Right renal cortex interstitium (tissue), 3 donors: ENCODE data around the gene FRMPD1. TPM values are rescaled to one million over a fixed set of nuclear protein-coding genes. Genes with fewer than 3 reads are reported as not detected.

ENCODE experiments used
- DNase-seq, 3 donors: peaks; one replicate each; pipeline ENCODE4 v3.0.0-alpha.2; 2013; ENCODE audit warnings: low read depth in 3 of 3, low spot score in 2 of 3
- polyA plus RNA-seq, 3 donors: library from polyadenylated mRNA; unstranded; fragments of 120-200 nt; gene quantifications; one replicate each; pipeline ENCODE4 v1.2.1, GENCODE V29; 2013; ENCODE audit not compliant: insufficient read length in 3 of 3

Gene FRMPD1
- polyA plus RNA-seq, 3 donors: 0.68 to 0.89 (median 0.81) TPM

DNA sequence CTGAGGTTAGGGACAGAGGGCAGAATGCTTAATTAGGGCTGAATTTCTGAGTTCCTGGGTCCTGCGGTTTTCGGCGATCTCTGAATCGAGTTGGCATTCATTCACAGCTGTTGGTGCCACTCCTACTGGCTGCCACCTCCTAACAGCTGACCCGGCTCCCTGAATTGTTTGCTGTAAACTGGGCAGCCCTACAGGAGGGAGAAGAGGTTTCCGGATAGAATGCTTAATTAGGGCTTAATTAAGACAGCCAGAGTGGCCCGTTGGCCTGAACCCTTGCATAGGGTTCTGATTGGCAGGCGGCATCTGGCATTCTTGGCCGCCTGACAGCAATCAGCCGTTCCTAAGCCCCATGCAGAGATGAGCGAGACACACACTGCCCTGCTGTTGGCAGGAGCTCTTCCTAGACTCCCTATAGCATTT, 25.7 kb downstream of the FRMPD1 start:
- no peak for DNase-seq

DNA sequence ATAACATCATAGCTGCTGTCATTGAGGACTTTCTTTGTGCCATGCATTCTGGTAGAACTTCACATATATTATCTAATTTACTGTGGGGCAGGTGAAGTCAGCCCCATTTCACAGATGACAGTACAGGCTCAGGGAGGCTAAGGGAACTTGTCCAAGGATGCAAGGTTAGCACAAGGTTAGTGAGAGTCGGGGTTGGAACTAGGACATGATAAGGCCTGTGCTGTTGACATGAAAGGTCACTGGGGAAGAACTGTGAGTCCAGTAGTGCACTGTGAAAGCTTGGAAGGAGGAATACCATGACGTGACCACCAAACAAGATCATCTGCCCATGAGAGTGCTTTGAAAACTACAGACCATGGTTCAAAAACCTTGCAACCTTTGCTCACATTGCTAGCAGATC, 26.7 kb downstream of the FRMPD1 start:
- no peak for DNase-seq

DNA sequence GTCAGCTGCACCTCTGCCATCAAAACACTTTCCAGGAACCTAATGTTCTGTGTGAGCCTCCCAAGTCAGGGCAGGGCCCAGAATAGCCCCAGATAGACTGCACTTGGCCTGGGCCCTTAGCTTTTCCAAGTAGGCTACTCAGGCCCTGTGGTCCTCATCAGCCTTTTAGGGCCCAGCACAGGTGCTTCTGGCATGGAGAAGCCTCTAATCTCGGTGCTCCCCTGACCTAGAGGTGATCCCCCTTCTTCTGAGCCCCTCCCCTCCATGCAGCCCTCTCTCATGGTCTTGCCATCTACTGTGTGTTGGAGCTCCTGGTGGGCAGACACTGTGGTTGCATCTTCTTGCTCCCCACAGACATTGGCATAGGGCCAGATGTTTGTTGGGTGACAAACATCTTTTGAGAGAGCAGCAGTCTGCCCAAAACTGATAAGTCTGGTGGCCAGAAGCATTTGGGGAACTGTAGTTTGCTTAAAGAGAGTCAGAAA, 28.1 kb downstream of the FRMPD1 start:
- DNase-seq: no peak

DNA sequence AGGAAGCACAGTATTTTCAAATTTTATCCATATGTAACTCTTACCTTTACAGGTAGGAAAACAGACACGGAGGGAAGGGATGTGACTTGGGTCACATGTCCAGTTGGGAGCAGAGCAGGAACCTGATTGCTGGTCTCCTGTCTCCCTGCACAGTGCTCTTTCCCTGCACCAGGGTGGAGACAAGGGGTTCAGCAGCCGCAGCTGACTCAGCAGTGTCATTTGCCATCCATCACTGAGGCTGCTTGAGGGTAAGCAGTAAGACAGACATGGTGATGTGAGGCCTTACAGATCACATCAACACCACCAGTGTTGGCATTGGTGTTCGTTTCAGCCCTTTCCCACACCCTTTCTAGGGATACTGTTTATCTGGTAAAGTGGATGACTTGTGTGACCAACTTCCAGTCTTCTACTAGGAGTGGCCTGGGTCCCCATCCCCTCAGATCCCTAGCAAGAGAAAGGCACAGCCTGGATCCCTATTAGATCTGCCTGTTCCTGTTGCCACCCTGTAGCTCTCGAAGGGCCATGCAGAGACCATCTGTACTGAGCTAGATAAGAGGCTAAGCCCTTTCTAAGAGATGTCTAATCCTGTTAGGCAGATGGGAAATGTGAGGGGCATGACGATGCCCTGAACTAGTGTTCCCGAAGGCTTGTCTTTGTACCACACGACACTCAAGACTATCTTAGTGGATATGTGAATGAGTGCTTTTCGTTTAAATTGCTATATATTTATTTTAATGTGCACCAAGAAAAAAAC, 29.1 kb downstream of the FRMPD1 start:
- no peak for DNase-seq

DNA sequence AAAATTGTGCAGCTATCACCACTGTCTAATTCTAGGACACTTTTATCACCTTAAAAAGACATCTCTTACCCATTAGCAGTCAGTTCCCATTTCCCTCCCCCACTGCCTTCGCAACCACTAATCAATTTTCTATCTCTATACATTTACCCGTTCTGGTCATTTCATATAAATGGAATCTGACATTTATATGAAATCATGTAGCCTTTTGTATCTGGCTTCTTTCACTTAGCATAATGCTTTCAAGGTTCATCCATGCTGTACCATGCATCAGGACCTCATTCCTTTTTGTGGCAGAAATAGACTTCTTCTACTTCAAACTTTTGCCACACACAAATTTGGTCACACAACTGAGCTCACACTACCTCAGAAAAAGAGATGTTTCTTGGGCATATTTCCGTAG, 32.2 kb downstream of the FRMPD1 start:
- no peak for DNase-seq

DNA sequence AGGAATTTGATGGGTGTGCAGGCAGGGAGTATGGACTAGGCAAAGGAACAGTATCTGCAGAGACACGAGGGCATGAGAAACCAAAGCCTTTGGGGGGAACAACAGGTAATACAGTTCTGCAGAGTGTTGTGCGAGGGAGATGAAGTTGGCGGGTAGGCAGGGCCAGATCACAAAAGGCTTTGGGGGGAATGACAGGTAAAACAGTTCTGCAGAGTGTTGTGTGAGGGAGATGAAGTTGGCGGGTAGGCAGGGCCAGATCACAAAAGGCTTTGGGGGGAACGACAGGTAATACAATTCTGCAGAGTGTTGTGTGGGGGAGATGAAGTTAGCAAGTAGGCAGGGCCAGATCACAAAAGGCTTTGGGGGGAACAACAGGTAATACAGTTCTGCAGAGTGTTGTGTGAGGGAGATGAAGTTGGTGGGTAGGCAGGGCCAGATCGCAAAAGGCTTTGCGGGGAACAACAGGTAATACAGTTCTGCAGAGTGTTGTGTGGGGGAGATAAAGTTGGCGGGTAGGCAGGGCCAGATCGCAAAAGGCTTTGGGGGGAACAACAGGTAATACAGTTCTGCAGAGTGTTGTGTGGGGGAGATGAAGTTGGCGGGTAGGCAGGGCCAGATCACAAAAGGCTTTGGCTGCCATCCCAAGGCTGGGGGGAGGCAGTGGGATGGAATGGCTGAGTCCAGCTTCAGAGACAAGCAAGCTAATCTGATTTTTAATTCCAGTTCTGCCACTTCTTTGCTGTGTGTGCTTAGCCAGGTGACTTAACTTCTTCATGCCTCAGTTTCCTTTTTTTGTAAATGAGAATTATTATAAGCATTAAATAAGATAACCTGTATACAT, 33.0 kb downstream of the FRMPD1 start:
- DNase-seq: no peak

DNA sequence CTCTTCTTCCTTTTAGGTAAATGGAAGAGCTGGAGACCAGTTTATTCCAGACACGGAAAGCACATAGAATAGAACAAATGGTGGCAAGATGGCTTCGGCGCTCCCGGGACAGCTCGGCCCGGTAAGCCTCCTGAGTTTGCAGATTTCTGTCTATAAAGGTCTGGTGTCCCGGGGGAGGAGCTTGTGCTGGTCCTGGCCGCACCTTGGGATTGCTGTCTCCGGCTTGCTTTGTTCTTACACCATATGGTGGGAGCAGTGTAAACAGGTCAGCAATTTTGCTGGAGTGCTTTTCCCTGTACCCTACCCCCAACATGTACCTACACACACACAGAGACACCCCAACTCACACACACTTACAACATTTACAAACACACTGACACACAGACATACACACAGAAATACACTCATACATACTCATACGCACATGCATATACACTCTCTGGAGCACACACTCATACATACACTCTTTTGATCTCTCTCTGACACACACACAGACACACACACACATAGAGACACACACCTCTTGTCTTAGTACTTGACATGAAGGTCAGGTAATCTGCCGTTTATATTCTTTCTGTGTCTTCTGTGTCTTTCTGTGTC, 42.0 kb downstream of the FRMPD1 start:
- no peak for DNase-seq

DNA sequence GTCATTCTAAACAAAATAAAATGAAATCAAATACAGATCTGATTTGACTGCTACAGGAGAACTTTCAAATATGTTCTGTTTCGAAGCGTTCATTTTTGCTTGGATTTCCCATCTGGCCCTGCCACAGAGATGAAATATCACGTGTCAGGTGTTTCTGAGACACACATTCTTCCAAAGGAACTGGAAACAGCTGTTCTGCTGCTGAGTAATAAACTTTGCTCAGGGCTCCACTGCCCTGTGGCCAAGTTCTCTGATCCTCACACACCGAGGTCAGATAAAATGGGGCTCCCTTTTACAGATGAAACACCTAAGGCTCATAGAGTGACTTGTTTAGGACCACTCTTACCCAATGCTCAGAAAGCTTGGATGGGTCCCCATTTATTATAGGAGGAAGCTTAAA, 42.5 kb downstream of the FRMPD1 start:
- DNase-seq: no peak

DNA sequence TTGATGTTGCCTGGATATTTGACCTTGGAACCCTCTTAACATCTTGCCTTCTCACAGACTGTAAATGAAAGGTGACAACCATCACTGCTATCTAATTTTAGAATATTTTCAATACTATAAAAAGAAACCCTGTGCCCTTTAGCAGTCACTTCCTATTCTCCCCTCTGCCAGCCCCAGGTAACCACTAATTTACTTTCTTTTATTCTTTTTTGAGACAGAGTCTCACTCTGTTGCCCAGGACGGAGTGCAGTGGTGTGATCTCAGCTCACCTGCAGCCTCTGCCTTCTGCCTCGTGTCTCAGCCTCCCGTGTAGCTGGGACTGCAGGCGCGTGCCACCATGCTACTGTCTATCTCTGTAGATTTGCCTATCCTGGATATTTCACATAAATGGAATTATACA, 43.6 kb downstream of the FRMPD1 start:
- DNase-seq: no peak

DNA sequence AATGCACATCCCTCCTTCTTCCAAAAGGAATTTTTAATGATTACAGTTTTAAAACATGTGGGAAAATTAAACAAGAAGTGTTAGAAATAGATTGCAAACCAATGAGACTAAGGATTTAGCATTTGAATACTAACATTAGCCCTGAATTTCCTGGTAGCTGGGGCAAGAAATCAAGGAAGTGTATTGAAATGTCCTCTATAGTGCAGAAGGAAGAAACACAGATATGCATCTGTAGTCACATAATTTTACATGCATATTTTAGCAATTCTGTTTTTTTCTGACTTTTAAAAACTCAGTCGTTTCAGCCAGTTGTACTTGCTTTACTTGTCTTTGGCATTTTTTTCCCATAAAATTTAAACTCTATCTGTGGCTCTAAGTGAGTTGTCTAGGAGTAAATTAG, 45.8 kb downstream of the FRMPD1 start:
- DNase-seq: no peak

DNA sequence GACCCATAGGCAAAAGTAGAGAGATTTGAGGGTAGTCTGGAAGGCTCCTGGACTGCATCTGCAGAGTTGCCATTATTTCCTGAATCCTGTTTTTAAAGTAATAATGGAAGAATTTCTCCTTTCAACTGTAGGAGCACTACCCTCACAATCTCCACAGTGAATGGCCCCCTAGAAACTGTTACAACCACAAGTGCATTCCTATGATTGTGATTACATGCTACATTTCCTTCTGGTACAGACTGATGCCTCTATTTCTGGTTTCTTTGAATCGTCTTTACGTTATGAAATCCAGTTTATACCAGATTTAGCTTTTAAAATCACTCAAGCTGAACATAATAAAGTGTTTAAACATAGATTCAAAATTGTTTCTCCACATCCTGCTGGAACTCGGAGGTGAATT, 49.4 kb downstream of the FRMPD1 start:
- DNase-seq: no peak

DNA sequence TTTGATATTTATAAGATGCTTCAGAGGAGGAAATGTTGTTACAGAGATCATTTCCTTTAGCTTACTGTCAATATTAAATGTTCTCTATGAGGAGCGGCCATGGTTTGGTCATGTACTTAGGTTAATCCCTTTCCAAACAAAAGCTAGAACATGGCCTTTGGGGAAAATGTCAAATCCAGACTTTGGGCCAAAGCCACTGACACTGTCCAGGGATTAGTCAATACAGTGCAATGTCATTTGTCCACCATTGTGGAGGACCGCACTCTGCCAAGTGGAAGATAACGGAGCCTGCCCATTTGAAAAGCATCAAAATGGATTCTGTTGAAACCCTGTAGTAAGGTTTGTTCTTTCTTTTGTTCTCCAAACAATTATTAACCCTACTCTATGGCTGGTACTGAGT, 50.1 kb downstream of the FRMPD1 start:
- no peak for DNase-seq

DNA sequence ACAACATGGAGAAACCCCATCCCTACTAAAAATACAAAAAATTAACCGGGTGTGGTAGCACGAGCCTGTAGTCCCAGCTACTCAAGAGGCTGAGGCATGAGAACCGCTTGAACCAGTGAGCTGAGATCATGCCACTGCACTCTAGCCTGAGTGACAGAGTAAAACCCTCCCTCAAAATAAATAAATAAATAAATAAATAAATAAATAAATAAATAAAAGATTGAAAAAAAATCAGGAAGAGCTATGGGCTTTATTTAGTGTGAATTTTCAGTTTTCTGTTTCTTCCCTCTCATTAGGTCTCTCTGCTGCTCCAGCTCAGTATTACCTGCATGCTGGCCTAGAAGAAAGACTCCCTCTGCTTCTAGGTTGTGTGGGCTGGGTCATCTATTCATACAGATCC, 55.0 kb downstream of the FRMPD1 start:
- DNase-seq: no peak

DNA sequence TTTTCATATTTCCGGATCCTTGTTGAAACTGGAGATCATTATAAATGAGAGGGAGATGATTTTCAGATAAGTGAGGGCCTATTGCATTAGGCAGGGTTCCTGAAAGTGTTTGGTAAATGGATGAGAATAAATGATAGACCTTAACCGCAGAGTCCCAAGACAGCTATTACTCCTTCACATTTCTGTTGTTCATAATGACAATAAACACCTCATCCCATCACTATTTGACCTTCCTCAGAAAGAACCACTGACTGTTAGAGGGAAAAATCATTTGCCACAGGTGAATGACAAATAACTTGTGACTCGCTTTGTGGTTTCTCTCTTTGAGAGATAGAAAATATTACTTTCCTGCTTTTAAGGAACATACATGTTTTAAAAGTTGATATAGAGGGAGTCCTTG, 55.5 kb downstream of the FRMPD1 start:
- no peak for DNase-seq

DNA sequence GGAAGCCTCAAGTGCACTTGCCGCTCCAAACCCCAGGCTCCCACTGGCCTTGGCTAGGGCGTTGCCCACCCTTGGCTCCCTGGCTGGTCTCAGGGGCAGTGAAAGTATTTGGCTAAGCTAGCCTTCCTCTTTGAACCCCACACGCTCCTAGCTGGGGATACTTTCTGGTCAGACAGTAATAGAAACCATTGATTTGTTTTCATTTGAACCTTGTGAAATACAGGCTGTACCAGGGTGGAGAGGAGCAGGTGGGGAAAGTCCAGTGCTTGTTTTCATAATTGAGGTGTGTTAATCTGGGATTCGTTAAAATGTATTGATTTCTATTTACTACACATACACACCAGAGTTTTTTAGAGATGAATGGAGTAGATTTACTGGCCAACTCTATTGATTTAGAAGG, 57.0 kb downstream of the FRMPD1 start:
- no peak for DNase-seq

DNA sequence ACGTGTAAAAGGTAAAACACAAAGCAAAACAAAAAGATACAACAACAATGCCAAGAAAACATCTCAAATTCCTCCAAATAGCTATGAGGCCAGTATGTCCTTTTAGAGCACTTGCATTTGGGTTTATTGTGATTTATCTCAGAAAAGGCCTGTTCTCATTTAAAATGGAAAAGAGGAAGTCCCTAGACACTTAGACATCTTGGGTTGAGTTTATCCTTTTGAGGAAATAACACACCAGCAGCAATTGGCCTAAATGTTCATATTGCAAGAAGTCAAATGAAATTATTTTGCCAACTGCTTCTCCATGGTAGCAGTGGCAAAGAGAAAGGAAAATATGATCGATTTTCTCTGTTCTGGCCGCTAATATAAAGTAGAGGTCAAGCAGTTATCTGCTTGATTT, 59.3 kb downstream of the FRMPD1 start:
- DNase-seq: no peak

DNA sequence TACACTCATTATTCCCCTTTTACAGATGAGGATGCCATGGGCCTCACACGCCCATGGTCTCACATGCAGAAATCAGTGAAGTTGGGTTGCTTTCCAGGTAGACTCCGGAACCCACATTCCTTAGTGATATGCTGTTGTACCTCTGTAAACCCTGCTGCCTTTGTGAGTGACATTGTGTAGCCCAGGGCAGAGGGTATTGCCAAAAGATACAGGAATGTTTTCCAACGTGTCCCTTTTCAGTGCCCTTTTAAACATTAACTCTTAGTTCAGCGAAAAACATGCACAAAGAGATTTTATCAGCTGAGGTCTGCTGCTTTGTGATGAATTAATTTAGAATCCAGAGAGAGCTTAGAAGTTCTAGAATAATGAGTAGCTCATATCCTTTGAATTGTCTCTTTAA, 64.5 kb downstream of the FRMPD1 start:
- peak in 1 of 3 donors; percentile 4 for DNase-seq

DNA sequence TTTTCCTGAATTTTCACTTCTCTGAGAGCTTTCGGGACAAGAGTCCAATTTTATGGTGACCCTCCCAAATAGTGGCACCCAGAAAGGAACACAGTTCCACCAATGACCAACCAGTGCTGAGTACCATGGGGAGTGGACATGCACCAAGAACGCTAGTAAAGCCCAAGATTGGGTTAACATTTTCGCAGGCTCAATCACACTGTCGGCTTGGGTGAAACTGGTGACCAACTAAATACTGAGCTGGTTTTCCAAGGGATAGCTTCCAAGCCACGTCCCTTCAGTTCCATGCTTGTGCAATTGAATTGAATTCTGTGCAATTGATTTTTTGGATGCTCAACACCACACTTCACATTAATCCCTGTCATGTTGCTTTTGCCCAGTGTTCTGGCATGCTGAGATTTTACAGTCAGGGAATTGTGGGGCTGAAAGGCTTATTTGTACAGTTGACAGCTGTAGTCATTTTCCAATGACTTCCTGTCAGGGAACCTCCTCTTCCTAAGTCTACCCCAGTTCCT, 65.3 kb downstream of the FRMPD1 start:
- DNase-seq: no peak

DNA sequence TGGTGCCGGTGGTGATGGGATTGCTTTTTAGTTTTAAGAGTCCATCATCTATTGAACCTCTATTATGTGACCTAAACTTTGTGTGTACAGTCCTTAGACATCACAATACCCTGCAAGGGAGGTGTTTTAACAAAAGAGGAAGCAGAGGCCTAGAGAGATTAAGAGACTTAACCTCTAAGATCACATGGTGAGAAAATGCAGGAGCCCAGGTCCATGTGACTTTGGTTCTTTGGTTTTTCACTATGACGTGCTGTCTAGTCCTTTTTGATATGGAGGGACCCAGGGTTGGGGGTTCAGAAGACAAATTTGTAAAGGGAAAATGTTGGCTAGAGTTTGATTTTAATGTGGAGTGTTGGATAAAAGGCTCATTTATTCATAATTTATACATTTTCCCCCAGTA, 68.8 kb downstream of the FRMPD1 start:
- no peak for DNase-seq

DNA sequence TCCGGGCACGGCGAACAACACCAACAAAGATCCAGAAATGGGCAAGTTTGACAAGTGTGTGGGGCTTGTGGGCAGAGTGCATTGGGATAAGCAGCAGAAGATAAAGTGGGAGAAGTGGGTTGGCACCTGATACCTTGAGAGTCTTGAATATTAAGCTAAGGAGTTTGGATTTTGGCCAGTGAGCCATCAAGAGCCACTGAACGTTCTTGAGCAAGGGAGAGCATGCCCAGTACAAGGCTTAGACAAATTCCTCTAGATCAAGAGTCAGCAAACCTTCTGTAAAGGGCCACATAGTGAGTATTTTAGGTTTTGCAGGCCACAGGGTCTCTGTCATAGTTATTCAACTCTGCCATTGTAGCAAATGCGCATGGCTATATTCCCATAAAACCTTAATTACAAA, 76.3 kb downstream of the FRMPD1 start:
- DNase-seq: no peak

DNA sequence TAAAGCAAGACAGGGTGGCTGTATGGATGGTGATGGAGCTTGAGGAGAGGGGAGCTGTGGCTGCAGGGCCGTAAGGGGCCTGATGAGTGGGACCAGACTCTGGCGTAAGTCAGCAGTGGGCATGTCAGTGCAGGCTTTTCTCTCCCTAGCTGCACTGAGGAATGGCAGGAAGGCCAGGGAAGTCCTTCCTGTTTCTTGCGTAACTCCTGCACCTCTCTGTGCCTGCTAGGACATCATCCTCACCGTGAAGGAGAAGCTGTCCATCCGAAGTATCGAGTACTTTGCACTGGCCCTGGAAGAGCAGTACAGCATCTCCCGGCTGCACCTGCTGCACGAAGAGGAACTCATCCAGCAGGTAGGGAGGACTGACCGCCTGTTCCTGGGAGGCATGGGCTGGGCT, 78.7 kb downstream of the FRMPD1 start:
- DNase-seq: no peak
